Skeletal muscle tissue (tissue), 4 donors: Measurements from ENCODE around the gene OPN3. TPM values are rescaled to one million over a fixed set of nuclear protein-coding genes. Genes with fewer than 3 reads are reported as not detected.

Experiments
- H3K27ac ChIP-seq: one replicate; pipeline ENCODE4 v1.7.0; 2013; ENCODE audit warnings: mild to moderate bottlenecking, low read depth, low read length, inconsistent platforms
- H3K27me3 ChIP-seq, 3 donors: one replicate each; pipeline ENCODE4 v1.7.0; 2013; ENCODE audit warnings: low read length in 3 of 3; ENCODE audit not compliant: control insufficient read depth in 3 of 3, insufficient read depth in 3 of 3
- H3K36me3 ChIP-seq, 3 donors: one replicate each; pipeline ENCODE4 v1.7.0; 2013; ENCODE audit warnings: low read length in 3 of 3; ENCODE audit not compliant: control insufficient read depth in 3 of 3, insufficient read depth in 3 of 3
- H3K4me1 ChIP-seq, 3 donors: one replicate each; pipeline ENCODE4 v1.7.0; 2013; ENCODE audit warnings: low read length in 3 of 3, mild to moderate bottlenecking in 3 of 3; ENCODE audit not compliant: control insufficient read depth in 3 of 3, insufficient read depth in 3 of 3
- H3K4me3 ChIP-seq, 3 donors: one replicate each; pipeline ENCODE4 v1.7.0; 2013; ENCODE audit warnings: low read length in 3 of 3
- H3K9ac ChIP-seq, 3 donors: one replicate each; pipeline ENCODE4 v1.7.0; 2013; ENCODE audit warnings: low read length in 3 of 3, mild to moderate bottlenecking in 3 of 3, moderate library complexity in 2 of 3, low read depth in 1 of 3
- H3K9me3 ChIP-seq, 3 donors: one replicate each; pipeline ENCODE4 v1.7.0; 2013; ENCODE audit warnings: low read length in 3 of 3; ENCODE audit not compliant: control insufficient read depth in 3 of 3
- total RNA-seq: library from RNA; depleted of rRNA; stranded (reverse); fragments of >200 nt; gene quantifications from one replicate; pipeline ENCODE4 v1.2.3, GENCODE V29; 2014
- donor health status: Osteomylitis.

Gene OPN3
- total RNA-seq, 1 donor from 2014 or later = 9.9 TPM

DNA sequence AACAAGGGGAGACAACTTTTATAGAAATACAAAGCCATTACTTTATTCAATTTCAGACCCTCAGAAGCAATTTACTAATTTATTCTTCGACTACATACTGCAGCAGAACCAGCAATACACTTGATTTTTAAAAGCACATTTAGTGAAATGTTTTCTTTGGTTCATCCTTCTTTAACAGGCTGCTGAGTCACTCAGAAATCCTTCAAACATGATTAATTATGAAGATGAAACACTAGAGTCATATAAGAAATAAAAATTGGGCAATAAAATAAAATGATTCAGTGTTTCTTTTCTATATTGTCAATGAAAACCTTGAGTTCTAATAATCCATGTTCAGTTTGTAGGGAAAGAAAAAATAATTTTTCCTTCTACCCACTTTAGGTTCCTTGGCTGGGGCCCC is 47.0 kb downstream of the OPN3 start:
- Histone ChIP-seq H3K27me3 (no peaks in the 10 kb centered on the region), H3K4me1 (no peaks in the 10 kb centered on the region), H3K4me3 (no peak overlapping the region), H3K9ac (no peak overlapping the region), H3K36me3 (peaks cover 0 to 9% (median 4%) of the 10 kb centered on the region in 3 donors), H3K27ac (no peak overlapping the region), H3K9me3 (no peaks in the 10 kb centered on the region)

DNA sequence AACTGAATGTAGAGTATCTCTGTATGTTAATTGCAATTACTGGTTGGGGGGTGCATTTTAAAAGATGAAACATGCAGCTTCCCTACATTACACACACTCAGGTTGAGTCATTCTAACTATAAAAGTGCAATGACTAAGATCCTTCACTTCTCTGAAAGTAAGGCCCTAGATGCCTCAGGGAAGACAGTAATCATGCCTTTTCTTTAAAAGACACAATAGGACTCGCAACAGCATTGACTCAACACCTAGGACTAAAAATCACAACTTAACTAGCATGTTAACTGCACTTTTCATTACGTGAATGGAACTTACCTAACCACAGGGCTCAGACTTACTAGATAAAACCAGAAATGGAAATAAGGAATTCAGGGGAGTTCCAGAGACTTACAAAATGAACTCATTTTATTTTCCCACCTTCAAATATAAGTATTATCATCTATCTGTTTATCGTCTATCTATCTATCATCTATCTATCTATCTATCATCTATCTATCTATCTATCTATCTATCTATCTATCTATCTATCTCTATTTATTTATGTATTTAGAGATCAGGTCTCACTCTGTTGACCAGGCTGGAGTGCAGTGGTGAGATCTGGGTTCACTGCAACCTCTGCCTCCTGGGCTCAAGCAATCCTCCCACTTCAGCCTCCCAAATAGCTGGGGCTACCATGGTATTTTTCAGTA is 47.8 kb downstream of the OPN3 start:
- no peaks in the 10 kb centered on the region for H3K4me1 ChIP-seq
- H3K9ac ChIP-seq = no peak overlapping the region
- peaks cover 0 to 9% (median 4%) of the 10 kb centered on the region in 3 donors for H3K36me3 ChIP-seq
- no peaks in the 10 kb centered on the region for H3K9me3 ChIP-seq
- no peak overlapping the region for H3K27ac ChIP-seq
- H3K4me3 ChIP-seq = no peak overlapping the region
- no peaks in the 10 kb centered on the region for H3K27me3 ChIP-seq

DNA sequence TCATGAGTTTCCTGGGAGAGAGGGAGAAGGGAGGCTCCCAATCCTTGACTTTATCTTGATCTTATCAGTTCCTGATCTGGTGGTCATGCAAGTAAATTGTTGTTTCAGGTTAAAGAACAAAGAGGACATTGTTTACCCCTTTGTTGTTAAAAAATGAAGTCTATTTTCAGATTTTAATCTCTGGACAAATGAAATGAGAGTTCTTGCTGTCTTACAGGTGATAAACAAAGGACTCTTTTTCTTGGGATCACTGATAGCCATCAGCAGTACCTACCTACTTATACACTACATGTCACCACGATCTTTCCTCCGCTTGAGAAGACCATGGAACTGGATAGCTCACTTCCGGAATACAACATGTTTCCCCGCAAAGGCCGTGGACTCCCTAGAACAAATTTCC is 48.4 kb downstream of the OPN3 start:
- no peak overlapping the region for H3K27ac ChIP-seq
- H3K4me1 ChIP-seq = no peaks in the 10 kb centered on the region

GRCh38 chr1:241591317-241591716 is 48.9 kb downstream of the OPN3 start:
- H3K9me3 ChIP-seq = no peaks in the 10 kb centered on the region
- no peaks in the 10 kb centered on the region for H3K27me3 ChIP-seq
- H3K4me1 ChIP-seq = no peaks in the 10 kb centered on the region
- no peak overlapping the region for H3K4me3 ChIP-seq
- no peak overlapping the region for H3K9ac ChIP-seq
- H3K36me3 ChIP-seq = peaks cover 0 to 4% (median 4%) of the 10 kb centered on the region in 3 donors
- H3K27ac ChIP-seq = no peak overlapping the region

More for the DNA sequence above, 48.4 kb downstream of the OPN3 start:
- H3K9ac ChIP-seq = no peak overlapping the region
- H3K4me3 ChIP-seq = no peak overlapping the region
- H3K36me3 ChIP-seq = peaks cover 0 to 6% (median 4%) of the 10 kb centered on the region in 3 donors
- H3K27me3 ChIP-seq = no peaks in the 10 kb centered on the region
- H3K9me3 ChIP-seq = no peaks in the 10 kb centered on the region

DNA sequence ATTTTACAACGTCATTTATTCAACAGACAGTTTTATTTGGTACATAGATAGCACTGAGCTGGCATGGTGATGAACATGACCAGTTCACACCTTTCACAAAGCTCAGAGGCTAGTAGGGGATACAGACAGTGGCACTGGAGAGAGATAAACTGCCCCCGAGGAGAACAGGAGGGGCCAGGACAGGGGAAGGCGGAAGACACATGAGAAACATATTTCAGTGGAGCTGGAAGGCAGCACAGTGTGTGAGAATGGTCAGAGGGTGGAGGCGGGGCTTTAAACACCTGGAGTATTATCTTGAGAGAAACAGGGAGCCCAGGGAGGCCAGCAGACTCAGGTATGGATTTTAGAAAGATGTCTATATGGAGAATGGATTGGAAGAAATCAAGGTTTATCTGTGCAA is 49.5 kb downstream of the OPN3 start:
- H3K27ac ChIP-seq = no peak overlapping the region
- no peak overlapping the region for H3K9ac ChIP-seq
- H3K9me3 ChIP-seq = no peaks in the 10 kb centered on the region
- no peak overlapping the region for H3K4me3 ChIP-seq
- no peaks in the 10 kb centered on the region for H3K27me3 ChIP-seq
- no peaks in the 10 kb centered on the region for H3K4me1 ChIP-seq
- H3K36me3 ChIP-seq = peaks cover 0 to 4% (median 3%) of the 10 kb centered on the region in 3 donors

GRCh38 chr1:241589521-241589920 is 50.6 kb downstream of the OPN3 start:
- no peaks in the 10 kb centered on the region for H3K9me3 ChIP-seq
- H3K4me3 ChIP-seq = no peak overlapping the region
- no peak overlapping the region for H3K27ac ChIP-seq
- no peak overlapping the region for H3K9ac ChIP-seq
- no peaks in the 10 kb centered on the region for H3K4me1 ChIP-seq
- H3K27me3 ChIP-seq = no peaks in the 10 kb centered on the region
- peaks cover 0 to 4% (median 3%) of the 10 kb centered on the region in 3 donors for H3K36me3 ChIP-seq

GRCh38 chr1:241586905-241587512 is 53.2 kb downstream of the OPN3 start:
- H3K4me1 ChIP-seq = no peaks in the 10 kb centered on the region
- no peaks in the 10 kb centered on the region for H3K9me3 ChIP-seq
- no peak overlapping the region for H3K27ac ChIP-seq
- no peak overlapping the region for H3K4me3 ChIP-seq
- H3K27me3 ChIP-seq = no peaks in the 10 kb centered on the region
- H3K36me3 ChIP-seq = no peaks in the 10 kb centered on the region
- H3K9ac ChIP-seq = no peak overlapping the region

- no peaks in the 10 kb centered on the region for H3K4me1 ChIP-seq
- H3K9me3 ChIP-seq = no peaks in the 10 kb centered on the region
- no peaks in the 10 kb centered on the region for H3K36me3 ChIP-seq
- H3K9ac ChIP-seq = no peak overlapping the region
- H3K27ac ChIP-seq = no peak overlapping the region
- H3K27me3 ChIP-seq = no peaks in the 10 kb centered on the region
- no peak overlapping the region for H3K4me3 ChIP-seq
Measured at GRCh38 chr1:241582921-241583321, 57.2 kb downstream of the OPN3 start.

DNA sequence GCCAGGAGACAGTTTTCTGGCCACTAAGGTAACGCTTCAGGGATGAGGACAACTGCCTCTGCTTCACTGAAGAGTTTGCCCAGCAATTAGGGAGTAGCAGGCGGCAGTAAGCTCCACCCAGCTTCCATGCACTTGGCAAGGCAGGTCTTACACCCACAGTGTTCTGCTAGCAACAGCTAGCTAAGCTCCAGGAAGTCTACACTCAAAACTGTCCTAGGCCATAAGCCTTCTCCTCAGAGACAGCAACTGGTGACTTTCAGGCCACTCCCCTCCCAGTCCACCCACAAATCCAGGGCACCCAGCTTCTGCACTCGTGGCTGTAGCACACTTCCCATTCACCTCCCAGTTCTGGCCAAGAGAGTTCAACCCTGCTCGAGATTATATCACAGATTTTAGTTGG is 60.7 kb downstream of the OPN3 start:
- no peak overlapping the region for H3K4me3 ChIP-seq
- no peak overlapping the region for H3K9ac ChIP-seq
- no peaks in the 10 kb centered on the region for H3K27me3 ChIP-seq
- no peaks in the 10 kb centered on the region for H3K4me1 ChIP-seq
- no peaks in the 10 kb centered on the region for H3K36me3 ChIP-seq
- no peak overlapping the region for H3K27ac ChIP-seq
- no peaks in the 10 kb centered on the region for H3K9me3 ChIP-seq

GRCh38 chr1:241574154-241574553 is 66.0 kb downstream of the OPN3 start:
- no peaks in the 10 kb centered on the region for H3K36me3 ChIP-seq
- H3K27ac ChIP-seq = no peak overlapping the region
- H3K4me1 ChIP-seq = no peaks in the 10 kb centered on the region
- no peak overlapping the region for H3K4me3 ChIP-seq
- no peaks in the 10 kb centered on the region for H3K27me3 ChIP-seq
- H3K9me3 ChIP-seq = no peaks in the 10 kb centered on the region
- no peak overlapping the region for H3K9ac ChIP-seq
